GM18909 (cell line): ENCODE data around the gene SLC36A2.
"Not testable (repeated sequence)": the region's sequence is repeated elsewhere in the genome, so short reads cannot be mapped to it uniquely, and the experiment has no call there.

Experiments used
- ATAC-seq: cut with Tn5 transposase; IDR thresholded peaks from one replicate; pipeline ENCODE4 v1.9.1; 2021; ENCODE audit warnings: mild to moderate bottlenecking; ENCODE audit not compliant: unreplicated experiment, poor library complexity

SLC36A2 gene

GRCh38 chr5:151347369-151347768 is at the start of gene SLC36A2:
Gene SLC36A2, minus strand, starts transcription at chr5:151347559. Its CDS starts 99 bp downstream, at chr5:151347460.
- no peak for ATAC-seq

- no peak for ATAC-seq
Measured at GRCh38 chr5:151388960-151389359, 41.6 kb upstream of the SLC36A2 start.

DNA sequence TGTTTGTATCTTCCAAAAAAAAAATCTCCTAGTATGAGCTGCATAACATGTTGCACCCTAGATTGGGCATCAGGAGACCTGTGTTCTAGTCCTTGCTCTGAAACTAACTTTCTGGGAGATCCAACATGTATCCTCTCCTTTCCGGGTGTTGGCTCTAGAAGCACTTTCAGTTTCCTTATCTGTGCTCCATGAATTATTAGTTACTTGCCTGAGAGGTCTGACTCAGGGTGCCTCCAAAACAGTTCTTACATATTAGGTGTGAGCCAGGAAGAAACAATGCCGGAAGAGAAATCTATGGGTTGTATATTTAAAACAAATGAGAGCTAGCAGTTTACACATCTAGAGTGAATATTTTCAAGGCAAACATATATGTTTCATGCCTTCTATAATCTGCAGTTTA is 36.7 kb upstream of the SLC36A2 start:
- no peak for ATAC-seq

DNA sequence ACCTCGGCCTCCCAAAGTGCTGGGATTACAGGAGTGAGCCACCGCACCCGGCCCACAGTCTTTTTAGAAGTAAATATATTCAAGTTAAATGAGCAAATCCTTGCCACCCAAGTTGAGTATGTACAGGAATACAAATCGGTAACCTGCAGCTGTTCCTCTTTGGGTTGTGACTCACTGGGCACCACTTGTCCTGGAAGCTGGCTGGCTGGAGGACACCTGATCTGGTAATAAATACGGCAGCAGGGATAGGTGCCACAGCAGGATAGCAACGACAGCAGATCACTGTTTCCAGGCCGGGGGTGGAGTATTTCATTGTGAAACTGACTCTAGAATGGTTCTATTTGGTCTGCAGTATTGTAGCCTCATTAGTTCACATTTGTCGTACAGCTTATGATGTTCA is 35.7 kb upstream of the SLC36A2 start:
- ATAC-seq, result no peak

DNA sequence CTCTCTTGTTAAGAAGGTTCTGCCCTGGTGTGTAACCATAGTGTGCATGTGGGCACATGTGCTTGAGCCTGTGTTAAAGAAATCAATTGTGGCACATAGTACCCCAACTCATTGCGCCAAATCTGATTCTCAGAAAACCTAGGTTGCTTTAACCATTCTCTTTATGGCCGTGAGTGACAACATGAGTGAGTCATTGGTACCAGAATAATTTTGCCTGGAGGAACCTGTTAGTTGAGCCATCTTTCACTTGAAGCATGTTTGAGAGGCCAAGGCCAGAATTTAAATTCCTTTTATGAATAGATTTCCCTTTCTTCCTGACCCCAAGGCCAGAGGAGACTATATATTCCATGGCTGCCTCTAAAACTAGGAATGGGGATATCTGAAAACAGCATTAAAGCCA is 35.2 kb upstream of the SLC36A2 start:
- no peak for ATAC-seq

DNA sequence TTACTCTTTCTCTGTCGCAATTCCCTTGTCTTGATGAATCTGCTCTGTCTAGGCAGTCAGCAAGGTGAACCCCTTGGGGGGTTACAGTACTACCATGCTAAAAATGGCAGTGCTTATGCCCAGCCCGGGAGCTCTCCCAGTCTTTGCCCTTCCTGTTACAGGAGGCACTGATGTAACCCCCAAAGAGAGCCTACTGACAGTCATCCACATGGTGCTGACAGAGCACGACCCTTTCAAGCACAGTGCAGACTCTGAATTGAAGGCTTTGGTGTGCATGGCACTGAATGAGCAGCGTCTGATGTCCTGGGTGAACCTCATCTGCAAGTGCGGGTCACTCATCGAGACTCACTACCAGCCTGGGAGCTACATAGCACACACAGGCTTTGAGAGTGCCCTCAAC is 34.5 kb upstream of the SLC36A2 start:
- ATAC-seq, result no peak

- ATAC-seq, result no peak
Measured at GRCh38 chr5:151378616-151379015, 31.3 kb upstream of the SLC36A2 start.

DNA sequence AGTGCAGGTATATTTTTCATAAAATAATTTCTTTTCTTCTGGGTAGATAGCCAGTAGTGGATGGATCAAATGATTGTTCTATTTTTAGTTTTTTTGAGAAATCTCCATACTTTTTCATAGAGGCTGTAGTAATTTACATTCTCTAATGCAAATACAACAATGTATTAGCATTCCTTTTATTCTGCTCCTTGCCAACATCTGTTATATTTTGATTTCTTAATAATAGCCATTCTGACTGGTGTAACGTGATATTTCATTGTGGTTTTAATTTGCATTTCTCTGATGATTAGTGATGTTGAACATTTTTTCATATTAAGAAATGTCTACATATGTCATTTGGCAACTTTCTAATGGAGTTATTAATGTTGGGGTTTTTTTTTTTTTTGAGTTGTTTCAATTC is 27.2 kb upstream of the SLC36A2 start:
- no peak for ATAC-seq

GRCh38 chr5:151367038-151367437 is 19.7 kb upstream of the SLC36A2 start:
- ATAC-seq, result not testable (repeated sequence)

- no peak for ATAC-seq
Measured at GRCh38 chr5:151363673-151364072, 16.3 kb upstream of the SLC36A2 start.

- ATAC-seq, result no peak
Measured at GRCh38 chr5:151362970-151363369, 15.6 kb upstream of the SLC36A2 start.

- ATAC-seq, result no peak
Measured at GRCh38 chr5:151359391-151359790, 12.0 kb upstream of the SLC36A2 start.

GRCh38 chr5:151357792-151358191 is 10.4 kb upstream of the SLC36A2 start:
- no peak for ATAC-seq

- no peak for ATAC-seq
Measured at GRCh38 chr5:151357097-151357496, 9.7 kb upstream of the SLC36A2 start.

- no peak for ATAC-seq
Measured at GRCh38 chr5:151351671-151352070, 4.3 kb upstream of the SLC36A2 start.

GRCh38 chr5:151348789-151349188 is 1.4 kb upstream of the SLC36A2 start:
- ATAC-seq, result no peak

DNA sequence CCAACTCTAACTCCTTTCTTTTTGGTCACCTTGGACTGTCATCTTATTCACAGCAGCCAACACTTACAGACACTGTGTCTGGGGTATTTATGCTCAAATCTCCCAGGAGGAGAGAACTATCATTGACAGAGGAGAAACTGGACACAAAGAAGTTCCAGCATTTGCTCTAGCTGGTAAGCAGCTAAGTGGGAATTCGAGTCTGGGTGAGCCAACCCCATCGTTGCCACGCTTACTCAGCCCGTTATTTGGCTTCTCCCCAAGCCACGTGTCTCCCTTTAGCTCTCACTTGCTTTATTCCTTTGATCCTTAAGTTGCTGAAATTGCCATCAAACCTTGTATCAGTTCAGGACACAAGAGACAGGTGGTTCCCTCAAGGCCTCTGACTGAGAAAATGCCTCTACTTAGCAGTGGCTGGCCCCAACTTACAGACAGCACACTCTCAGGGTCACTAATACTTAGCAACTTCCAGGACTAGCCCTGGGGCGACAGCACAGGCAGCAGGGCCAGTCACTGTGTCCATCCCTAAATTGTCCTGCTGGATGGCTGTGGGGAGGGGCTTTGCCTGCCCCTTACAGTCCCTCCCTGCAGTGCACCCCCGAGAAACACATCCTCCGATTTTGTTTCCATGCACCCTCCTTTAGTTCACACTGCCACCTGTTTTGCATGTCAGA is 1.4 kb downstream of the SLC36A2 start:
- ATAC-seq, result no peak

DNA sequence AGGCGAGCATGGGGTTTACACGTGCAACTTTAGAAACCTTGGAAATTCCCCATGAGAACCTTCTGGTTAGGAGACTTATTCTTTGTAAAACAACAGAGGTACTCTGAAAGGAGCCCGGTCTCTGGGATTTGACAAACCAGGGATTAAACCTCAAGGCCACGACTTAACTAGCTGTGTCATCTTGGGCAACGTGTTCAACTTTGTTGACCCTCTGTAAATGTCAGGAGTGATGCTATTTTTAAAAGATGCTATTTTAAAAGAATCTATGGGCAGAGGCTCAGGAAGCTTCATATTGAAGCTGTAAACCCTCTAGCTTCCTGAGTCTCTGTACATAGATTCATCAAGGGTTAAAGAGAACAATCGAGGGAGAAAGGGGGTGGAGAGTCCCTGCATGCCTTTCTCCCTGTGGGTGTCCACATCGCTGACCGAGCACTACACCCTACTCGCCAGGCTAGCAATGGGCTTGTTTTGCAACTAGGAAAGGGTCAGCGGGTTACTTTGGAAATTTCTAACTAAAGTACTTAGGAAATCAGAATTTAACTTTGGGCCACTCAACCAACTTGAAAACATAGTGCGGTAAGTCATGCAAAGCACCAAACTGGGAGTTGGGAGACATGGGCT is 2.1 kb downstream of the SLC36A2 start:
- no peak for ATAC-seq

DNA sequence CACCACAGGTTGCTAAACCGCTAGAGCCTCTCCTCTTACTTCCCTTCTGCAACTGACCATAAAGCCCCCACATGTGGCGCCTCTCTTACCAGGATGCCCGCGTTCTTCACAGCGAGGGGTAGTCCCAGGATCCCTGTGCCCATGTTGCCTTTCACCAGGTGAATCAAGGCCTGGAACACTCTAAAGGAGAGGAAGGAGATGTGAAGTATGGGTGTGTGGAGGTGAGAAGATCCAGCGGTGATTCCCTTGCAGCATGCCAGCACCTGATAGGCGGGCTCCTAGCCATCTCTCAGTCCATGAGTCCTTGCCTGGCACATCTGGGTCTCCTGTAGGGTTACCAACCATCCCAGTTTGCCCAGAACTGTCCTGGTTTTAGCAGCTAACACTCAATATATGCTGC is 3.3 kb downstream of the SLC36A2 start:
- ATAC-seq, result no peak

DNA sequence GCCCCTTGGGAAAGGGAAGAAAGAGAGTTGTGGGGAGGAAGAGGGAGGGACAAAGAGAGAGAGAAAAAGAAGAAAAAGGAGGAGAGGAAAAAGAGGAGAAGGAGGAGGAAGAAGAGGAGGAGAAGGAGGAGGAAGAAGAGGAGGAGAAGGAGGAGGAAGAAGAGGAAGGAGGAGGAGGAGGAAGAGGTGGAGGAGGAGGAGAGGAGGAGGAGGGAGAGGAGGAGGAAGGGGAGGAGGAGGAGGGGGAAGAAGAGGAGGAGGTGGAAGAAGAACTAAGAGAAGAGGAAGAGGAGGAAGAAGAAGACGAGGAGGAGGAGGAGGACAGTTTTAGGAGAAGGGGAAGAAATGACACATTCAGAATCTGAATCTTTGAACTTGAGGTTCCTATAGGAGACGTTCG is 7.4 kb downstream of the SLC36A2 start:
- ATAC-seq, result no peak

DNA sequence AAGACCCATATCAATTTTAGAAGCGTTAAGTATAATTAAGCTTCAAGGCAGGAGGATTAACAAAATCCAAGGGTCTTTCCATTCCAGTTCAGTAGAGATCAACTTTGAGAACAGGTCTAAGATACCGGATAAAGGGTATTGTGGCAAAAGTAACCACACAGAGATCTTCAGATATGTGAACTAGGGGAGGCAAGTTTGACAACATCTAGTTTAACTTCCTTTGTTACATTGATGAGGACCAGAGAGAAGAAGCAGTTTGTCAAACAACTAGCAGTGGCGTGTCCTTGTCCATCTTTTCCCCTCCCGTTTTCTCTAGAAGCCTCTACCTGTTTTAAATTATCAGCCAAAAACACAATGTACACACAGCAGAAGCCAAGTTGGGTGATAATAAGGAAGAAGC is 8.6 kb downstream of the SLC36A2 start:
- ATAC-seq, result no peak

DNA sequence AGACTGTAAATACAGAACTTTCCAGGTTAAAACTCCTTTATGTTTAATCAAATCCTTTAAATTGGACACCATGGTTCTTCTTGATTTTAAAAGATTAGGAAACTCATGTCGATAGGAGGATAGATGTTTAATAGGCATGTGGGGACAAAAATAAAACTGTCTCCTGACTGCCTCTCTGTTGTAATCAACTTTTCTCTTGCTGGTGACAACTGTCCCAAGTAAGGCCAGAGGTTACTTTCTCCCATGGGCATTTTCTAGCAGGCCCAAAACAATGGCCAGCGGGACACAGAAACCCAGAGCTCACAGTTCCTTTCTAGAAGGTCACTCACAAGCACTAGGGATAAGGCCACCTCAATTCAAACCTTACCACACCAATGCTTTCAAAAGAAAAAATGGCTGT is 14.5 kb downstream of the SLC36A2 start:
- ATAC-seq, result no peak
